Measurements from ENCODE around the gene TNS3.
A peak's percentile ranks its signal among the peaks of the same experiment; 100 is the strongest.

Gene TNS3

DNA sequence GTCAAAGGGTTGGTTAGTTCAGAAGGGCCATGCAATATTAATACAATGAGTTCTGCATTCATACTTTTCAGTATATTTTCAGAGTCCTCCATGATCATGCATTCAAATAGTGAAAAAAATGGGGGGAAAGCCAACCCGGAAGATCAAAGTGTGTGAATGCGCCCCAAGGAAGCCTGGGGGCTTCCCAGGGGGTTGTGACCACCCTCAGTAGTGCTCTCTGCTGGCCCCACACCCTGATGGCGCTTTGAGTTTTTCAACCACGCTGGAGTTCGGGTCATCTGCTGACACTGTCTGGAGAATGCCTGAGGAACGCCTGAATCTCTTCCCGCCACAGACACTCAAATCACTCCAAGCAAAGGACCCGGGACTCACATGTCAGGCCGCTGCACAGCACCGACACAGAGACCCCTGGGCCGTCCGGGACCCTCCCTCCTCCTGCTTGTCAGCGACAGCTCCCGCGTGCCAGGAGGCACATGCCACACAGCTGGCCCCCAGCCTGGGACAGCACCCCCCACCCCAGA is 1.0 kb downstream of the TNS3 start:
- DNase-seq = peak; percentile 37

DNA sequence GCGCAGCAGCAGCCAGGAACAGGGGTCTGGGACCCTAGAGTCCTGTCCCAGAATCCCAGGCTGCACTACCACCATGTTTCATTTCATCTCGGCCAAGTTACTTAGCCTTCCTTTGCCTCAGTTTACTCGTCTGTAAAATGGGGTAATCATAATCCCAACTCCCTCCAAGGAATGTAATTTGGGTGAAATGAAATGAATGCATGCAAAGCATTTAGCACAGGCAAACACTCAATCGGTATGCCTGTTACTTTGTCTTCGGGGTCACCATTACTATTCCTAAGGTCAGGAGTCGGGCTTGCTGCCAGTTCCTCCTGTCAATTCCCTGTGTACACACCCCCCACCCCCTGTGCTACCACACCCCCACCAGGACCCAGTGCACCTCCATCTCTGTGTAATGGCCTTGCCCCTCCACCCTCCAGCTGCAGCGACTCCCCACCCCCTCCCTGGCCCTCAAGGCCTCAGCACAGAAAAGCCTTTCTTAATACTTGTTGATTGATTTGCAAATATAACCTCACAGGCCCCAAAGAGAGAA is 1.7 kb downstream of the TNS3 start:
- no peak for DNase-seq

DNA sequence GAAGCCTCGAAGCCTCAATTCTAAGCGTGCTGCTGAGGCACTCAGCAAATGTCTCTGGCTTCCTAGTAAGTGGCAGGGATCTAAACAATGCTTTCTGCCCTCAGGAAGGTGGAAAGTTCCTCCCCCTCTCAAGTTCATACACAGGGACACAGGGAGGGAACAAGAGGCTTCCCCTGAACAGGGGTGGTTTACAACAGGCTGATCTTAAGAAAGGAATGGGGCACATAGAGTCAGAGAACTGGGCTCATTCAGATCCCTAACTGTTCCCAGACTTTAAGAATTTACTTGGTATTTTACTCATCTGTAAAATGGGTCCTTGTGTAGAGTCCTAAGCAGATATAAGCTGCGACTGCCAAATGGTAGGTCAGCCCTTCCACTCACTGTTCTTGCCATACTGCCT is 2.5 kb downstream of the TNS3 start:
- DNase-seq = no peak

DNA sequence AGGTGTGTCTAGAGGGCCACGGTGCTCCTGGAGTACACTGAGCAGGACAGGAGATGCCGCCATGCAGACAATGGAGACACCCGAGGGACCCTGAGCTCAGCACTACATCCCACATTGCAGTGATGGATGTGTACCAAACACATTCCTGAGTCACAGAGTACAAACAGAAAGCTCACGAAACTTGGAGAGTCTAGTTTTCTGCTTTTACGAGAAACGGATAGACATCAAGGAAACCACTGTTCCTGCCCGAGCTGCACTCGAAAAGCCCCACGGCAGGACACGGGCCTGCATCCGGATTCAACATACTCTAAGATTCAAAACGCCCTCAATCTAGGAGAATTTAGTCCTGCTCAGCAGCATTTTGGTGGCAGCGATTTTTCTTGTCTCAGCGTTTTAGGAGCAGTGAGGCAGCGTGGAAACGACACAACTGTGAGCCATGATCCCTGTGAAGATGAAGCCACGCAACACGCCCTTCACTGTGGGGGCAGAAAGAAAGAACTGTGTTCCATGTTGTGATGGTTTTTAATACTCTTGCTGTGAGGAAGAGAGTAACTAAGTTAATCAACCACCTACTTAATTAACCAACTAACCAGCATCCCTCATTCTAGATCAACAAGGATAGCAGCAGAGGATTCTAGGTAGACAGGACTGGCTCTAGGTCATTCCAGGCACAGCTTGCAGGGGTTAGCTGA is 3.2 kb downstream of the TNS3 start:
- DNase-seq = no peak

DNA sequence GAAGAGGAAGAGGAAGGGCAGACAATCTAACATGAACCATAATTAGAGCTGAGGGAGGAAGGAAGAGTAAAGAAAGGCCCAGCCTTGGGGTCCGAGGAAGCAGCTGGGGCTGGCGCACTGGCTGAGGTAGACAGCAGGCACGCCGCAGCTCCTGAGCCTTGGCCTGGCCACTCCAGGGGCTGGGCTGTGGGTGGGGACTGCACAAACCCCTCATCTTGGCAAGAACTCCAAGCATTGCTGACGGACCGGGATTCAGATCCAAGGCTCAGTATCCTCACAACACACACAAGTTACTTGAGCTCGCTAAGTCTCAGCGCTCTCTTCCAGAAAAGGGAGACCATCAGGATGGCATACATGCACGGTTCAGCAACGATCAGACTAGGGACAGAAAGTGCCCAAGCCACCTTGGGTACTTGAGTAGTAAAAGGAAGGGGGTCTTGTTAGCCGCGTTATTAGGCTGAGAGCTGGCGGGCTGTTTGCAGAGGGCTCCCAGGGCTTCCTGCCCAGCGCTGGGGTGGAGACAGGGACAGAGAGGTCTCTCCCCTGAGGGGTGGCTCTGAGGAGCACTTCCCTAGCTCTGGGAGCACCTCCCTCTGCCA is 4.5 kb downstream of the TNS3 start:
- DNase-seq = no peak

DNA sequence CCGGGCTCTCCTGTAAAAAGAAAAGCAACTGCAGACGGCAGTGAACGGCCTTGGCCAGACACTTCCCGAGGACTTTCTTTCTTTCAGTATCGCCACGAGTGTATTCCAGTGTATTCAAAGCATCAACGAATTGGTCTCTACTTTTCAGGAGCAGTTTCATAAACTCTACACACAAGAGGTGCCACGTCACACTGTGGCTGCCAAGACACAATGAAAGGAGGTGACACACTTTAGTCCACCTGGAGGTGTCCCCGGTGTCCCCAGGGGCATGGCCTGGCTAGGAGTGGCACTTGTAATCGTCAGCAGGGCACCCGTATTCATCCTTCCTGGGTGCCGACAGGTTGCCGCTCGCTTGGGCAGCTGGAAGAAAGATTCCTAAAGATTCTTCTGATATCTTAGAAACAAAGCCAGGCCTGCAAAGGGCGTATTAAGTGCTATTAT is 5.0 kb downstream of the TNS3 start:
- no peak for DNase-seq

DNA sequence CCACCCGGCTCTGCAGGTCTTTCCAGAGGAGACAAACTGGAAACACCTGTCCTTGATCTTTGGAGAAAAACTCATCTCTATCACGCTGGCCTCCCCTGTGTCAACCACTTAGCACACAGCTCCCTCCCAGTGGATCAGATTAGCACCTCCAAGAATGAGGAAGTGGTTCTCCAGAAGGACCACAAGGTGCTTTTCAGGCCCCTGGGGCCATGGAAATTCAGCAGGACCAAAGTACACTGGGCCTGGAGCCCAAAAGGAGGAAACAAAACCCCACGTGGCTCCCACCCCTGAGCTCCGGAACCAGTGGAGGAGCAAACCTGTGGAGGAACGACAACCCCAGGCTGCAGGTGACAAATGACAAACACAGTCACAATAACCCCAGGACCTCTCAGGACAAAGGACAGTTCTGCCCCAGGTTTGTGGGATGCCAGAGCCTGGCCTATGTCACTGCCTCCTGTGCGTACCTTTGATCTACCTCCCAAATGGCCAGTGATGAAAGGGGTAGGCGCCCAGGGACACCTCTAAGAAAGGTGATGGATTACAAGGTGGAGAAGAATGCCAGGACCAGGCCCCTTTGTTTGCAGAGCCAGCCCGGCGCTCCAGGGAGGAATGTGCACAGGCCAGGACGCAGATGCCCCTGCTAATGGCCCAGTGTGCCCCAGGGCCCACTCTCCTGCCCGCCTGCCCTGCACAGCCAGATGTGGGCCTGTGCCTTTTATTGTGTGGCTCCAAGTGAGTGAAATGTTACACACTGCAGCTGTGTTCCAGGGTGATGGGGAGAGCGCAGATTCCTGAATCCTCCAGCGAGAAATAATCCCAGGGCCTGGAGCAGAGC is 5.7 kb downstream of the TNS3 start:
- DNase-seq = no peak

DNA sequence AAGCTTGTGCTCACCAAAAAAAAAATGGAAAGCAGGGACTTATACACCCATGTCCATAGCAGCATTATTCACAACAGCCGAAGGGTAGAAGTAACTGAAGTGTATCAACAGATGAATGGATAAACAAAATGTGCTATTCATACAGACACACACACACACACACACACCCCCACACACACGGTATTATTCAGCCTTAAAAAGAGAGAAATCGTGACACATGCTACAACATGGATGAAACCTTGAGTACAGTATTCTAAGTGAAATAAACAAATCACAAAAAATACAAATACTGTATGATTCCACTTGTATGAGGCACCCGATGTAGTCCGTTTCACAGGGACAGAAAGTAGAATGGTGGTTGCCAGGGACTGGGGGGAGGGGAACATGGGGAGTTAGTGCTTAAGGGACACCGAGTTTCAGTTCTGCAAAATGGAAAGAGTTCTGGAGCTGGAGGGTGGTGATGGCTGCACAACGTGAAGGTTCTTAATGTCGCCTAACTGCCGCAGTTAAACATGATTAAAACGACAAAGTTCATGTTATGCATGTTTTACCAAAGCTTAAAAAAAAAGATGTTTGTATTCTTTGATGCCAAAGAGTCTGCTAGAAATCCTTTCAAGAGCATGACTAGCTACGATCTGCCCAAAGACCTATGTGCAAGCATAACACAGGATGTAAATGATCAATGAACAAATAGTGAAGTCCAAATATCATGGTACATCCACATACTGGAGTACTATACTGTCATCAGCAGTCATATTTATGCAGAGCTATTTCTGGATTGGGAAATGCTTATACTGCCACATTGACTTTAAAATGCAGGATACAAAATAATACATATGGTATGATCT is 7.2 kb downstream of the TNS3 start:
- DNase-seq = peak; percentile 58

DNA sequence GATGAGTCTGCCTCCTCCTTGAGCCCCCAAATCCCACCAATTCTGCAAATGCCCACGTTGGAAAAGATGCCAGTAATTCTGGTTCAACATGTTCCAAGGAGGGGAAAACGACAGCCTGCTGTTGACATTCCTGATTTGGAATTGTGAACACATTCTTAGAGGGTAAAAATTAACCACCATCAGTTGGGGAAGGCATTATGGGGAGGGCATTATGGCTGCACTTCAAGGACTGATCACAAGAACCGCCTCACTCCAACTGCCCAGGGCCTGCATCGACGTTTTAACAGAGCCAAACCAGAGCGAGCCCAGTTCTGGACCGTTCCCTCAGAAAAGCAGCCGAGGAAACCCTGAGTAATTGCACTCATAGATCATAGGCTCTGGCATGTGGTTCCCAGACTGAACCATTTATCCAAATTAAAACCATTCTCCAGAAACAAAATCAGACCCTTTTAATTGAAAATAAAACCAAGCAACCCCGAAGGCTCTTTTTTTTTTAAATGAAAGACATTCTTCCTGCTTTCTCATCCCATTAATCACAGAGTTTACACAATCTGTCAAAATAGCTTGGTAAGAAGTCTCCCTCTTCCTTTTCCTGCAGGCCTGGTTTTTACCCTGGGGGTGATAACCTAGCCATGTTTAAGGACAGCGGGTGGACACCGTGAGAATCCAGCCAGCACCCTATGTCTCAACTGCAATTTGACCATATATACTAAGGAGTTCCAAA is 8.0 kb downstream of the TNS3 start:
- peak; percentile 68 for DNase-seq

DNA sequence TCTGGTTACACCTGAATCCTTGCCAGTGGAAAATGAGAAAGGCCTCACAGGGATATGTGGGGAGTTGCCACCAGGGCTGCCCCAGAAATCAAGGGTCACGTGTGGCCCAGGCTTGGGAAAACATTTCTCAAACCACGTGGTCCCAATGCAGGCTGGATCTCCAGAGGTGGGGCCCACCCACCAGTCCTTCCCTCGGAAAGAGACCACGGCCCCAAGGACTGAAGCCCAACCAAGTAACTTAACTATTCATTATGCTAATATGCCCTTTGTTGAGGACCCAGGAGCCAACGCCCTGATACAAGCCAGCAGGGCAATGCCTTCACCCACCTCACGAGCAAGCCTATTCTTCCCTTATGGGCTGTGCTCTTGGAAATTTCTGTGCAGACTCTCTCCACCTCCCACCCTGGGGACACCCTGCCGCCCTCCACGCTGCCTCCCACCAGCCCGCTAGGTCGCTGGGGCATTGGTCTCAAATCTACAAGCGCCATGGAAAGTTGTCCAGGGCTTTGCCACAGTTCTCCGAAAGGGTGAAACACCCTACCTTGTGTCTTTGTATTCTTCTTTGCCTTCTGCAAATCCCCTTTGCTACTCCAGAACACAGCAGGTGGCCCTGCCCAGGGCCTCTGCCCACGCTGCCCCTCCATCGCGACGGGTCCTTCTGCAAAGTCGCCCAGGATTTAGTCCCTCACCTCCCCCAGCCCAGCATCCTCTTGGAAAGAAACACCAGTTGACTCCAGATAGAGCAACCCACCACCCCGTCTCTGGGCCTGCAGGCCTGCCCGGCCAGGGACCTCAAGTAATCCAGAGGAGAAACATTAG is 8.8 kb downstream of the TNS3 start:
- no peak for DNase-seq

DNA sequence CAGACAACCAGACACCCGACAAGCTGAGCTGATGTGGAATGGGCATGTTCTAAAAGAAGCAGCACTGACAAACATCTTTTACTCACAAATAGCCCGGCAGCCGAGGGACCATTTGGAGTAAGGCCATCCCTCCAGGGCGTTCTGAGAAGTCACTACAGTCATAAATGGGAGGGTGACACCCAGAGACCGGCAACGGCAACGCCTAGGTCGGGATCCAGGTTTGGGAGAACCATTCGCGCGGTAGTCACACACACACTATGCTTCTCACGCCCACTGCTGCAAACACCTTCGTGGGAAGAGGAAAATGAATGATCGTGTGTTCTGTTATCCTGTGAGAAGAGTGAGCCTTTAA is 9.8 kb downstream of the TNS3 start:
- DNase-seq = no peak

DNA sequence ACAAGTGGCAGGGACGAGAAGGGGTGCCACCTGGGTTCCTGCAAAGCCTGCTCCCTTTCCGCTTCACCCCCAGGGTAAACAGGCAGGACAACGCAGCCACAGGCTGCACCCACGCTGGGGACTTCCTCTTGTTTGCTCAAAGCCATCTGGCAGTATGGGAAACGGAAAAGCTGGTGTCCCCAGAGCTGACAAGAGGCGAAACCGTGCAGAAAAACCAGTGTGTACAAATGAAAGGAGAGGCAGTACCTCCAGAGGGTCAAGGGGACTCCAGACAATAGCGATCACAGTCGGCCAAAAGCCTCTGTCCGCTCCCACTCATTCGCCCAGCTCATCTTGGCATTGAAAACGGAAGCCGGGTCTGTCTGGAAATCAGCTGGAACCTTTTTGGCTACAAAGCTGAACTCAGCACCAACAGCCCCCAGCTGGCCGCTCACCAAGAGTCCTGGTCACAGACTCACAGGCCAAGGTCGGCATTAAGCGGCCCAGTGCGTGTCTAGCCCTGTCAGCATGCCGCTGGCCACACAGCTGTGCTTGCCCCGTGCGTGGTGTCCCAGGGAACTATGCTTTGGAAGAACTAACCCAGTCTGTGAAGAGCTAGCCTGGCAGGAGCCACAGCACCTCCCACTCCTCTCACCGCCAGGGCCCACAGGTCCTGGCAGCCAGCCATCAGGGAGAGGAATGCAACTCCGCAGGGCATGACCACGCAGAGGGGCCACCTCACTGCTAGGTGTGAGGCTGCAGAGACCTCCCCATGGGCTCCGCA is 10.4 kb downstream of the TNS3 start:
- DNase-seq = no peak

DNA sequence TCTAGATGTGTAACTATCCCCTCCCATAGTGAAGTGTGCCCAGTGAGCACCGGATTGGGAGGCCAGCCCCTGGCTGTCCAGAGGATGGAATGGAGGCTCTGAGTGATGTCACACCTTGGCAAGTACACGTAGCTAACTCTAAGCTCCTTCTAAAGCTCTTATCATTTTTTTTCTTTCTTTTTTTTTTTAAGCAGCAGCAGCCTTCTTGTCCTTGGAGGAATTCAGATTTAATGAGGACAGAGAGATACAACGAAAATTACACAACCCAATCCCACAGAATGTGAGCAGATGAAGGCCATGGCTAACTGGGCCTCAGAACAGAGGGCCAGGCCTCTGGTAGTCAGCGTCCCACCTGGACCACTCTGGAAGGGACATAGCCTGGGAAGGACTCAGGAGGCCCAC is 11.3 kb downstream of the TNS3 start:
- no peak for DNase-seq

DNA sequence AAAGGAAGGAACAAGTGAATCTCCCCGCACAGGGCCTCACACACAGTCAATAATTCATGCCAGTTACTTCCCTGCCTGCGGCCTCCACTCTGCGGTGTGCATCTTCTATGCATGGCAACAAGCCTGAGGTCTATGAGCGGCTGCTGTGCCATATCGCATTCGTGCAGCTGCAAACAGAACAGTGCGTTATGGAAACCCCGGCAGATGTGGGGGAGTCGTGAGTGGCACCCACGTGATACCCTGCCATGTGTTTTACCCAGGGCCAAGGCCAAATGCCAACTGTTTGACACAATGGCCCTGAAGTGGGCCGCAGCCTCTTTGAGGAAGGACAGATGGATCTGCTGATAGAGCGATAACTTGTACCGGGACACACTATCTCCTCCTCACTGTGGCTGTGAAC is 13.4 kb downstream of the TNS3 start:
- no peak for DNase-seq

DNA sequence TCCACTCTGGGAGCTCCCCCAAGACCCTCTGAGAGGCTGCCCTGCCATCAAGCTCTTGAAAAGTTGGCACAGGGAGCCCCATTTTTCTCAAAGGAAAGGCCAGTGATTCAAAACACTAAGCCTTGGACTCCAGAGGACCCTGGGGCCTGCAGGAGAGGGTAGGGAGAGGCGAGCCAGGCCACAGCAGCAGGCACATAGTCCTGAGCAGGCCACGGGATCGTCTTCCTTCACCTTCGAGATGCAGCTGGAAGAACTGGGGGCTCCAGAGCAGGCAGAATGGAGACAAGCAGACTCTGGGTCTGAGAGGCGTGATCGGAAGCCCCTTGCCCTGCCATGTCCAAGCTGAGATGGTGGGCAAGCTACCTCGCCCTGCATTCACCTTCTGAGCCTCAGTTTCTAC is 13.9 kb downstream of the TNS3 start:
- no peak for DNase-seq

DNA sequence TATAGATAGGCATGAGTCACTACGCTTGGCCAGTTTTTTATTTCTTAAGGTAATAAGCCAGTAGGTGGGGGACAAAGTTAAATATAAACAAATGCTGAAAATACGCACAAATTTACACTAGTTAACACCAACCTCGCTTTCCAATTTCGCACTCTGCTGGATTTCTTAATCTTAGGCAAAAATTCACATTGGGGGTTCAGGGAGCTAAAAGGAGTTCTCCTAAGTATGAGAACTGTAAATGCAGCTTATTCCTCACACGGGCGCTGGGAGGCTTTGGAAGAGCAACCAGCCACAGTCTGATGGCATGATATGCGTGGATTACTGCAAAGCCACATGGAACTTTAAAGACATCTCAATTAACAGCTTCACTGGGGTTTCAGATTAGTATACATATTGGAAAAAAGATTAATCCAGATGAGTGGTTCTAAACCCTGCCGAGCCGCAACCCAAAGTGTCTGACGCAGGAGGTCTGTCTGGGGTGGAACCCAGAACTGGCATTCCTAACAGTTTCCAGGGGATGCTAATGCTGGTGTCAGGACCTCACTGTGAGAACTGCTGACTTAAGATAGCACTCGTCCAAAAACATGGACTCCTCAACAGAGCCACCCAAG is 16.2 kb downstream of the TNS3 start:
- no peak for DNase-seq

DNA sequence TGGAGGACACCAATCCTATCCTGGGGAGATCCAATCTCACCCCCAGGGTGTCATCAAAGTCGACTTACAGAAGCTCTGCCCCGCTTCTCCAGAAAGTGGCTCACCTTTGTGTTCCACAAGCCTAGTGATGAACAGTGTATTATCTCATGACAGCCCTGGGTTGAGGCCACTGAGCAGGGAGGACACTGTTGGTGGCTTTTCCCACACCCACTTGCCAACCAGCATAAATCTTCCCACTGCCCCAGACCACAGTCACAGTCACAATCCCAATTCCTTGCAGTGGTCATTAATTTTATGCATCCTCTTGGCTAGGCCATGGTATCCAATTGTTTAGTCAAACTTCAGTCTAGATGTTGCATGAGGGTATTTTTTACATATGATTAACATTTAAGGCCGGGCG is 18.4 kb downstream of the TNS3 start:
- no peak for DNase-seq

DNA sequence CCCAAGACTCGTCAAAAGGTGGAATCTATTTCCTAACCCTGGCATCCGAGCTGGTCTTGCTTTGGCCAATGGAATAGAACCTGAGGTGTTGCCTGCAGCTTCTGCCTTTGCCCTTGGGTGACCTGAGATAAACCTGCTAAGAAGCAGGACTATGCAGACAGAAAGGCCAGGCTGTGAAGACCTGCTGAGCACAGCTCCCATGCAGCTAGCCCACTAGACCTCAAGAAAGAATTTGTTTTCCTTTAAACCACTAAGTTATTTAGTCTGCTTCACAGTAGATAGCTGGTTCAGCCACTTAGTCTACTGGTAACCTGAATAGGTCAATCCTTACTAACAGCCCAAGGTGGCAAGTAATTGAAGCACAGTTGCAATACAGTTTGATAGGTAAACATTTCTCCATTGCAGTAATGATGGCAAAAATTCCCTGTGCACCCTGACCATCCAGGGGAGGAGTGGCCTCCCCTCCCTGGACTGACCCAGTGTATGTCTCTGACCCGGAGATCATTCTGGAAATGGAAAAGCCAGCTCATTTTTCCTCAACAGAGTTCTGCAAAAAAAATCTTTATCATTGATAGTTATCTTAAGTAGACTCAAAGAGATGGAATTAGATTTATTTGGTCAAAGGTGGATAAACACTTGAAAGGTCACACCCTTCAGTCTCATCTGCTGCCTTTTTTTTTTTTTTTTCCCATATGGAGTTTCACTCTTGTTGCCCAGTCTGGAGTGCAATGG is 20.0 kb downstream of the TNS3 start:
- no peak for DNase-seq
